HG02798 (cell line): ENCODE measurements around the gene TMEM255A.
A peak's percentile ranks its signal among the peaks of the same experiment; 100 is the strongest.

Source experiments
- ATAC-seq: cut with Tn5 transposase; IDR thresholded peaks from one replicate; pipeline ENCODE4 v1.9.1; 2021; ENCODE audit warnings: mild to moderate bottlenecking; ENCODE audit not compliant: unreplicated experiment, poor library complexity

The TMEM255A gene

GRCh38 chrX:120213438-120214265 is 97.6 kb downstream of the TMEM255A start:
- peak; percentile 69 for ATAC-seq
